ENCODE results near the gene C22orf31.

C22orf31 gene

GRCh38 chr22:29080106-29080975 lies 18.7 kb upstream of the C22orf31 start:
- DNase-seq = no peak

- no peak for DNase-seq
Measured at GRCh38 chr22:29079218-29079901, 17.7 kb upstream of the C22orf31 start.

GRCh38 chr22:29078869-29079207 lies 17.2 kb upstream of the C22orf31 start:
- no peak for DNase-seq

GRCh38 chr22:29078036-29078868 lies 16.6 kb upstream of the C22orf31 start:
- DNase-seq = no peak

GRCh38 chr22:29074276-29074772 lies 12.7 kb upstream of the C22orf31 start:
- DNase-seq = no peak

- DNase-seq = no peak
Measured at GRCh38 chr22:29073618-29074275, 12.1 kb upstream of the C22orf31 start.

GRCh38 chr22:29072979-29073617 lies 11.5 kb upstream of the C22orf31 start, which contains the start of gene KREMEN1:
TSS of gene KREMEN1 (plus strand) at chr22:29073035. CDS start at chr22:29073131, 96 bp downstream.
- DNase-seq = no peak

GRCh38 chr22:29072193-29072978 lies 10.8 kb upstream of the C22orf31 start:
- DNase-seq = peak; percentile 71

GRCh38 chr22:29071261-29072045 lies 9.8 kb upstream of the C22orf31 start:
- DNase-seq = peak; percentile 16

GRCh38 chr22:29070490-29070889 lies 8.9 kb upstream of the C22orf31 start:
- no peak for DNase-seq

GRCh38 chr22:29069463-29069862 lies 7.8 kb upstream of the C22orf31 start:
- DNase-seq = no peak

- DNase-seq = no peak
Measured at GRCh38 chr22:29065468-29066190, 4.0 kb upstream of the C22orf31 start.

GRCh38 chr22:29062286-29062821 lies 723 bp upstream of the C22orf31 start:
- DNase-seq = no peak

GRCh38 chr22:29060931-29061330 lies 700 bp downstream of the C22orf31 start:
- no peak for DNase-seq

GRCh38 chr22:29060251-29060869 lies 1.3 kb downstream of the C22orf31 start:
- no peak for DNase-seq

- DNase-seq = no peak
Measured at GRCh38 chr22:29056472-29056871, 5.2 kb downstream of the C22orf31 start.

- no peak for DNase-seq
Measured at GRCh38 chr22:29055192-29055830, 6.3 kb downstream of the C22orf31 start.

- no peak for DNase-seq
Measured at GRCh38 chr22:29054251-29054767, 7.3 kb downstream of the C22orf31 start.
